Endothelial cell of umbilical vein (primary cell): ENCODE data around the gene TADA1.

Experiments
- EZH2 ChIP-seq: IDR thresholded peaks from 2 replicates; pipeline ENCODE4 v1.6.1; 2012; ENCODE audit warnings: borderline replicate concordance, low read depth, mild to moderate bottlenecking, moderate library complexity, low read length, inconsistent platforms; ENCODE audit not compliant: severe bottlenecking
- JUN ChIP-seq: IDR thresholded peaks from 2 replicates; pipeline ENCODE4 v1.6.1; 2011; ENCODE audit warnings: borderline replicate concordance, low read depth; ENCODE audit not compliant: insufficient read length, insufficient read depth
- POLR2A ChIP-seq: IDR thresholded peaks from 2 replicates; pipeline ENCODE4 v1.6.1; 2012; ENCODE audit warnings: low read depth, mild to moderate bottlenecking, control low read depth, low read length
- POLR2AphosphoS5 ChIP-seq: IDR thresholded peaks from 2 replicates; pipeline ENCODE4 v1.6.1; 2012; ENCODE audit warnings: low read depth, mild to moderate bottlenecking, control low read depth, low read length, moderate library complexity; ENCODE audit not compliant: insufficient read depth
- TF ChIP-seq, protein P1 (sequence below), 2 donors: IDR thresholded peaks; 1 replicate in 1 of 2; 2 replicates in 1 of 2; pipeline ENCODE4 v1.5.1; 2011; ENCODE audit warnings: low read length in 2 of 2, mild to moderate bottlenecking in 2 of 2, moderate library complexity in 2 of 2, control low read depth in 1 of 2, inconsistent platforms in 1 of 2, low read depth in 1 of 2; ENCODE audit not compliant: insufficient read depth in 1 of 2; ENCODE audit errors: extremely low read depth in 1 of 2

DNA sequence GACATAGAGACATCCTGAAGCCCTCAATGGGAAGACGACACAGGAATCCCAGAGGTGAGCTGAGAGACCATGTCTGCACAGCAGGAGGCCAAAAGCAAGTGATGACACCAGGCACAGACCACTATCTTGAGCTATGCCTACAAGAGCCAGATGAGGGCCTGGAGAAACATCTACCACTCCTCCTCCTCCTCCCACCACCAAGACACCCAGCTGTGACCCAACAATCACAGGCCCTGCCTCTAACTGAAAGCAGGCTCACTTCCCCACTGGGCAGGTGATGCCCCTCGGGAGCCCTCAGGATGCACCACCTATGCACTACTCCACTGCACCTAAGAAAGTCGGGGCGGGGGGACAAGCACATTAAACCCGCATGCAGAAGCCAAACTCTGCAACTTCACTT is 16.5 kb downstream of the TADA1 start:
- TF ChIP-seq JUN (no peak), EZH2 (no peak), POLR2AphosphoS5 (no peak), POLR2A (no peak)
- TF ChIP-seq, protein P1, sequence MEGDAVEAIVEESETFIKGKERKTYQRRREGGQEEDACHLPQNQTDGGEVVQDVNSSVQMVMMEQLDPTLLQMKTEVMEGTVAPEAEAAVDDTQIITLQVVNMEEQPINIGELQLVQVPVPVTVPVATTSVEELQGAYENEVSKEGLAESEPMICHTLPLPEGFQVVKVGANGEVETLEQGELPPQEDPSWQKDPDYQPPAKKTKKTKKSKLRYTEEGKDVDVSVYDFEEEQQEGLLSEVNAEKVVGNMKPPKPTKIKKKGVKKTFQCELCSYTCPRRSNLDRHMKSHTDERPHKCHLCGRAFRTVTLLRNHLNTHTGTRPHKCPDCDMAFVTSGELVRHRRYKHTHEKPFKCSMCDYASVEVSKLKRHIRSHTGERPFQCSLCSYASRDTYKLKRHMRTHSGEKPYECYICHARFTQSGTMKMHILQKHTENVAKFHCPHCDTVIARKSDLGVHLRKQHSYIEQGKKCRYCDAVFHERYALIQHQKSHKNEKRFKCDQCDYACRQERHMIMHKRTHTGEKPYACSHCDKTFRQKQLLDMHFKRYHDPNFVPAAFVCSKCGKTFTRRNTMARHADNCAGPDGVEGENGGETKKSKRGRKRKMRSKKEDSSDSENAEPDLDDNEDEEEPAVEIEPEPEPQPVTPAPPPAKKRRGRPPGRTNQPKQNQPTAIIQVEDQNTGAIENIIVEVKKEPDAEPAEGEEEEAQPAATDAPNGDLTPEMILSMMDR (IDR thresholded peaks at IDR 0.05; ENCODE audit: extremely low read depth in 1 of 2, insufficient read depth in 1 of 2, low read depth in 1 of 2, low read length in 2 of 2): no peak
